SK-N-MC (cell line): Measurements from ENCODE around the gene PRTFDC1.

ENCODE experiments used
- EZH2 ChIP-seq: fragments of 200-600 bp; sonication (generic); IDR thresholded peaks from one replicate; pipeline ENCODE4 v1.6.1; 2017; ENCODE audit warnings: antibody characterized with exemption
- FOXP2 ChIP-seq: optimal IDR thresholded peaks from 2 replicates; pipeline ENCODE3; 2011; ENCODE audit warnings: mild to moderate bottlenecking, moderate library complexity; ENCODE audit not compliant: insufficient read depth; ENCODE audit errors: extremely low read length, control extremely low read depth
- POLR2AphosphoS5 ChIP-seq: IDR thresholded peaks from 2 replicates; pipeline ENCODE4 v1.6.1; 2012; ENCODE audit warnings: mild to moderate bottlenecking, low read depth, low read length, borderline replicate concordance

DNA sequence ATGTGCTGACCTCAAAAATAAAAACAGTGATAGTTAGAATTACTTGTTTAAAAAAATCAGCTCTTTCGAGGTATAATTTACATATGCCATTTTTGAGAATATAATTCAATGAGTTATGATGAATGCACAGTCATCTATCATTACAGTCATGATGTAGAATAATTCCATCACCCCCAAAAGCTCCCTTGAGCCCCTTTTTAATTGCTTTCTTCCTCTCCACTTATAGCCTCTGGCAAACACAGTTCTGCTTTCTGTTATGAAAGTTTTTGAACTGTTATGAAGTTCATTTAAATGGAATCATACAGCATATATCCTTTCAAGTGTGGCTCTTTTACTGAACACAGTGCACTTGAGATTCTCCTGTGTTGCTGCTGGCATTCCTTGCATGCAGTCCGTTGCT lies 41.4 kb downstream of the PRTFDC1 start:
- TF ChIP-seq EZH2 (no peak), POLR2AphosphoS5 (no peak), FOXP2 (no peak)
